GM12878 (cell line): Measurements from ENCODE around the gene NF1.

ENCODE experiments used
- CTCF ChIP-seq, 3 experiments: IDR thresholded peaks in 2 of 3; conservative IDR thresholded peaks in 1 of 3; 2 replicates each; pipeline ENCODE4 v1.5.1; 2011; ENCODE audit warnings: low read depth in 3 of 3, low read length in 3 of 3, mild to moderate bottlenecking in 3 of 3, control low read depth in 2 of 3, moderate library complexity in 2 of 3, inconsistent platforms in 1 of 3, mixed read lengths in 1 of 3; ENCODE audit not compliant: control insufficient read depth in 2 of 3, insufficient read depth in 1 of 3; ENCODE audit errors: extremely low read depth in 1 of 3
- FOXM1 ChIP-seq: IDR thresholded peaks from 2 replicates; pipeline ENCODE4 v1.6.1; 2012; ENCODE audit warnings: low read depth, mild to moderate bottlenecking, inconsistent platforms, low read length, moderate library complexity
- NR2F1 ChIP-seq: fragments of 450-650 bp; conservative IDR thresholded peaks from 2 replicates; pipeline ENCODE4 v1.6.1; 2017; ENCODE audit warnings: mild to moderate bottlenecking
- POLR2A ChIP-seq: IDR thresholded peaks from 2 replicates; pipeline ENCODE4 v1.6.1; 2011; ENCODE audit warnings: low read depth, mild to moderate bottlenecking, low read length
- RAD51 ChIP-seq: fragments of 450-650 bp; IDR thresholded peaks from 2 replicates; pipeline ENCODE4 v1.6.1; 2016; ENCODE audit warnings: moderate library complexity, mild to moderate bottlenecking, inconsistent platforms
- SP1 ChIP-seq: IDR thresholded peaks from one replicate; pipeline ENCODE4 v1.6.1; 2011; ENCODE audit warnings: low read depth, low read length
- ZNF207 ChIP-seq: fragments of 450-650 bp; IDR thresholded peaks from 2 replicates; pipeline ENCODE4 v1.6.1; 2014; ENCODE audit warnings: antibody characterized with exemption, mild to moderate bottlenecking, borderline replicate concordance
- ZNF274 ChIP-seq: IDR thresholded peaks from one replicate; pipeline ENCODE4 v1.8.0; 2011; ENCODE audit not compliant: insufficient read length, insufficient read depth

DNA sequence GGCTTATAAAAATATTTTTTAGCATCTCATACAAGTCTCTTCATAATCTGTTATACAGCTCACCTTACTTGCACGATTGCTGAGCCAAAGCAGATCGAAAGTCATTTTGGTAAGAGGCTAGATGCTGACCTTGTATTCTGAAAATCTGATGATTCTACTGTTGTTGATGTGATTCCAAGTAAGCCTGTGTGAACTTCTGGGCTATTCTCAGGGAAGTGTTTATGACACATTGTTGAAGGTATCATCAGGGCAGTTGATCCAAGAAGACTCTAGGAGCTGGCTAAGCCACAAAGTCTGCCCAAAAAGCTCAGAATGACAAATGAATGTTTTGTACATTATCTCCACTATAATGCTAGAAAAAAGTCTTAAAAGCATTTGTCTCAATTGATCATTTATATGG lies 186.3 kb downstream of the NF1 start:
- TF ChIP-seq SP1 (no peak), CTCF (IDR thresholded peaks at IDR 0.05 in 2 of 3, conservative IDR thresholded peaks at IDR 0.05 in 1 of 3; ENCODE audit: control insufficient read depth in 2 of 3, extremely low read depth in 1 of 3, insufficient read depth in 1 of 3, low read depth in 3 of 3, low read length in 3 of 3) (no peak), POLR2A (no peak), RAD51 (no peak), NR2F1 (no peak), ZNF207 (no peak), FOXM1 (no peak), ZNF274 (no peak)
